ENCODE measurements around the gene AGXT. TPM values are rescaled to one million over a fixed set of nuclear protein-coding genes. Genes with fewer than 3 reads are reported as not detected.

The AGXT gene
- polyA plus RNA-seq, 1 donor (not counting 4 experiments of a cell fraction or from before 2014, with no cell fraction given): not detected

DNA sequence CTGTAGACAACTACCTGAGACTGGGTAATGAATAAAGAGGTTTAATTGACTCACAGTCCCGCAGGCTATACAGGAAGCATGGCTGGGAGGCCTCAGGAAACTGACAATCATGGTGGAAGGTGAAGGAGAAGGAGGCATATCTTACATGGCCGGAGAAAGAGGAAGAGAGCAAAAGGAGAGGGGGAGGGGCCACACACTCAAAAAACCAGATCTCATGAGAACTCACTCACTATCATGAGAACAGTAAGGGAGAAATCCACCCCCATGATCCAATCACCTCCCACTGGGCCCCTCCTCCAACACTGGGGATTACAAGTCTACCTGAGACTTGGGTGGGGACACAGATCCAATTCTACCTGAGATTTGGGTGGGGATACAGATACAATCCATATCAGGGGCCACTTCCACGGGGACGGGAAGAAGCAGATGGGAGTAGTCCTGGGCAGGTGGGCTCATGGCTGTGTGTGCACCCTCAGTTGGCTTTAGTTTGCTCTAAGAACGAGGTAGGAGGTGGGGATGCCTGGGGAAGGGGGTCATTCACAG is 17.5 kb downstream of the AGXT start:
- Histone ChIP-seq H2AFZ (ENCODE audit: control insufficient read depth, low read length) (no peak overlapping the region), H3K4me1 (ENCODE audit: control insufficient read depth, extremely low read depth, insufficient read depth, low read length) (no peaks in the 10 kb centered on the region), H3K9me1 (ENCODE audit: control insufficient read depth, extremely low read depth, insufficient read depth, low read length) (no peaks in the 10 kb centered on the region), H3K27me3 (ENCODE audit: control insufficient read depth, extremely low read depth, insufficient read depth, low read length) (no peaks in the 10 kb centered on the region), H3K27ac (ENCODE audit: control insufficient read depth, insufficient read depth, low read length) (no peak overlapping the region), H3K9ac (ENCODE audit: control insufficient read depth, extremely low read depth, insufficient read depth, low read length) (no peak overlapping the region), H3K36me3 (ENCODE audit: control insufficient read depth in 2 of 2, extremely low read depth in 1 of 2, insufficient read depth in 2 of 2, low read length in 2 of 2) (no peaks in the 10 kb centered on the region), H3K9me3 (ENCODE audit: control insufficient read depth, low read depth, low read length) (no peaks in the 10 kb centered on the region), H3K4me2 (ENCODE audit: control insufficient read depth, extremely low read depth, insufficient read depth, low read depth, low read length) (no peak overlapping the region), H4K20me1 (ENCODE audit: control insufficient read depth, extremely low read depth, insufficient read depth, low read length) (no peaks in the 10 kb centered on the region), H3K4me3 (ENCODE audit: control insufficient read depth in 2 of 3, extremely low read depth in 1 of 3, insufficient read depth in 2 of 3, low read depth in 1 of 3, low read length in 3 of 3) (no peak overlapping the region), H3K79me2 (ENCODE audit: control insufficient read depth, insufficient read depth, low read length) (no peaks in the 10 kb centered on the region)
- TF ChIP-seq, protein P1, sequence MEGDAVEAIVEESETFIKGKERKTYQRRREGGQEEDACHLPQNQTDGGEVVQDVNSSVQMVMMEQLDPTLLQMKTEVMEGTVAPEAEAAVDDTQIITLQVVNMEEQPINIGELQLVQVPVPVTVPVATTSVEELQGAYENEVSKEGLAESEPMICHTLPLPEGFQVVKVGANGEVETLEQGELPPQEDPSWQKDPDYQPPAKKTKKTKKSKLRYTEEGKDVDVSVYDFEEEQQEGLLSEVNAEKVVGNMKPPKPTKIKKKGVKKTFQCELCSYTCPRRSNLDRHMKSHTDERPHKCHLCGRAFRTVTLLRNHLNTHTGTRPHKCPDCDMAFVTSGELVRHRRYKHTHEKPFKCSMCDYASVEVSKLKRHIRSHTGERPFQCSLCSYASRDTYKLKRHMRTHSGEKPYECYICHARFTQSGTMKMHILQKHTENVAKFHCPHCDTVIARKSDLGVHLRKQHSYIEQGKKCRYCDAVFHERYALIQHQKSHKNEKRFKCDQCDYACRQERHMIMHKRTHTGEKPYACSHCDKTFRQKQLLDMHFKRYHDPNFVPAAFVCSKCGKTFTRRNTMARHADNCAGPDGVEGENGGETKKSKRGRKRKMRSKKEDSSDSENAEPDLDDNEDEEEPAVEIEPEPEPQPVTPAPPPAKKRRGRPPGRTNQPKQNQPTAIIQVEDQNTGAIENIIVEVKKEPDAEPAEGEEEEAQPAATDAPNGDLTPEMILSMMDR (optimal IDR thresholded peaks at IDR 0.05 in 1 of 3, IDR thresholded peaks at IDR 0.05 in 1 of 3, conservative IDR thresholded peaks at IDR 0.05 in 1 of 3; ENCODE audit: extremely low read depth in 1 of 3, insufficient read depth in 2 of 3, low read length in 3 of 3): no peak
- no peak for TF ChIP-seq EZH2 (IDR thresholded peaks at IDR 0.05; ENCODE audit: low read length)
- DNase-seq (ENCODE audit: low read depth, low spot score) (no peak), FAIRE-seq (no peak)
- dilution Hi-C loops (cut with MboI; ENCODE audit: extremely low pct_ligation_motif_present, low sequenced_read_pairs): no loop called here

DNA sequence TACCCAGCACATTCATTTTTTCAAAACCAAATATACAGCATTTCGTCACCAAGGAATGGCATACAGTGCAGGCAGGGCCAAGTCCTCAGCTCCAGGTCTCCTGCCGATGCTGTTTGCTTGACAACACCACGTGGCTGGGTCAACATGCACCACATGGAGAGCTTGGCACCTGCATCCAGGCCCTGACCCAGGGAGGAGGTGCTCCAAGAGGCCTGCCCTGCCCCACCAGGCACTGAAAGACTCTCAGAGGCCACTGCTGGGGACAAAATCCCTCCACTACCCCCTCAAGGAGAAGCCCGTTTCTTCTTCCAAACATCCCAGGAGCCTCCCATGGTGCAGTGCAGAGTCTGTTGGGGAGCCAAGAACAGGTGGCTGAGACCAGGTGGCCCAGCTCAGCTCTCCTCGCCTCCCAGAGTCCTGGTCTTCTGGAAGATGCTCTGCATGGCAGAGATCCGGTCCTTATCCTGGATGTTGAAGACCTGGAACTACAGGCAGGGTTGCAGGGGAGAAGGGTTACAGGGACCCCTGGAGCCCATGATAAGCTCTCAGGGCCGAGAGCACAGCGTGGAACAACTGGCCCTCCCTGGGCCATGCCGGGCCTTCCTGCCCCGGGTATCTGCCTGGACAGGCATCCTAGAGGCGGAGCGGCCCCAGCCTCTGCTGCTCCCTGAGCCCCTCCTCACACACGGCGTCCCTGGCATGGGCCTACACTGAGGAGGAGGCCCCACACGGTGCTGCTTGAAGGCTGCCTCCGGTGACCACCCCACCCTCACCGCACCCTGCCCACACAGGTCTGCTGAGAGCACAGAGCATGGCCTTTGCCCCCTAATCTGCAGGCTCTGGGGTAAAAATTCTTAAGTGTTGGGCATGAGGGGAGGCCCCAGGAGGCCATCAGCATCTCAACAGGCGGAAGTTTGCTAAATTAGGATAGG is 18.3 kb downstream of the AGXT start:
- TF ChIP-seq, protein P1 (optimal IDR thresholded peaks at IDR 0.05 in 1 of 3, IDR thresholded peaks at IDR 0.05 in 1 of 3, conservative IDR thresholded peaks at IDR 0.05 in 1 of 3; ENCODE audit: extremely low read depth in 1 of 3, insufficient read depth in 2 of 3, low read length in 3 of 3): no peak
- no peak for TF ChIP-seq EZH2 (IDR thresholded peaks at IDR 0.05; ENCODE audit: low read length)

More for the DNA sequence above, 18.3 kb downstream of the AGXT start:
- Histone ChIP-seq H3K4me1 (ENCODE audit: control insufficient read depth, extremely low read depth, insufficient read depth, low read length) (no peaks in the 10 kb centered on the region), H3K36me3 (ENCODE audit: control insufficient read depth in 2 of 2, extremely low read depth in 1 of 2, insufficient read depth in 2 of 2, low read length in 2 of 2) (no peaks in the 10 kb centered on the region), H3K9me1 (ENCODE audit: control insufficient read depth, extremely low read depth, insufficient read depth, low read length) (no peaks in the 10 kb centered on the region), H3K27me3 (ENCODE audit: control insufficient read depth, extremely low read depth, insufficient read depth, low read length) (peaks cover 7% of the 10 kb centered on the region), H3K4me3 (ENCODE audit: control insufficient read depth in 2 of 3, extremely low read depth in 1 of 3, insufficient read depth in 2 of 3, low read depth in 1 of 3, low read length in 3 of 3) (no peak overlapping the region), H3K4me2 (ENCODE audit: control insufficient read depth, extremely low read depth, insufficient read depth, low read depth, low read length) (no peak overlapping the region), H4K20me1 (ENCODE audit: control insufficient read depth, extremely low read depth, insufficient read depth, low read length) (no peaks in the 10 kb centered on the region), H3K9ac (ENCODE audit: control insufficient read depth, extremely low read depth, insufficient read depth, low read length) (no peak overlapping the region), H3K27ac (ENCODE audit: control insufficient read depth, insufficient read depth, low read length) (no peak overlapping the region), H2AFZ (ENCODE audit: control insufficient read depth, low read length) (no peak overlapping the region), H3K9me3 (ENCODE audit: control insufficient read depth, low read depth, low read length) (no peaks in the 10 kb centered on the region), H3K79me2 (ENCODE audit: control insufficient read depth, insufficient read depth, low read length) (no peaks in the 10 kb centered on the region)
- DNase-seq (ENCODE audit: low read depth, low spot score) (no peak), FAIRE-seq (no peak)
- dilution Hi-C loops (cut with MboI; ENCODE audit: extremely low pct_ligation_motif_present, low sequenced_read_pairs): no loop called here
